HG02970 (cell line): ENCODE data around the gene CDV3.

Experiments used
- ATAC-seq: cut with Tn5 transposase; IDR thresholded peaks from one replicate; pipeline ENCODE4 v1.9.1; 2021; ENCODE audit warnings: mild to moderate bottlenecking, moderate library complexity, moderate number of reproducible peaks; ENCODE audit not compliant: unreplicated experiment, low FRiP score

The CDV3 gene

GRCh38 chr3:133563816-133564215 is 9.7 kb upstream of the CDV3 start:
- no peak for ATAC-seq

- no peak for ATAC-seq
These were observed 5.0 kb upstream of the CDV3 start for GRCh38 chr3:133568294-133569014.

DNA sequence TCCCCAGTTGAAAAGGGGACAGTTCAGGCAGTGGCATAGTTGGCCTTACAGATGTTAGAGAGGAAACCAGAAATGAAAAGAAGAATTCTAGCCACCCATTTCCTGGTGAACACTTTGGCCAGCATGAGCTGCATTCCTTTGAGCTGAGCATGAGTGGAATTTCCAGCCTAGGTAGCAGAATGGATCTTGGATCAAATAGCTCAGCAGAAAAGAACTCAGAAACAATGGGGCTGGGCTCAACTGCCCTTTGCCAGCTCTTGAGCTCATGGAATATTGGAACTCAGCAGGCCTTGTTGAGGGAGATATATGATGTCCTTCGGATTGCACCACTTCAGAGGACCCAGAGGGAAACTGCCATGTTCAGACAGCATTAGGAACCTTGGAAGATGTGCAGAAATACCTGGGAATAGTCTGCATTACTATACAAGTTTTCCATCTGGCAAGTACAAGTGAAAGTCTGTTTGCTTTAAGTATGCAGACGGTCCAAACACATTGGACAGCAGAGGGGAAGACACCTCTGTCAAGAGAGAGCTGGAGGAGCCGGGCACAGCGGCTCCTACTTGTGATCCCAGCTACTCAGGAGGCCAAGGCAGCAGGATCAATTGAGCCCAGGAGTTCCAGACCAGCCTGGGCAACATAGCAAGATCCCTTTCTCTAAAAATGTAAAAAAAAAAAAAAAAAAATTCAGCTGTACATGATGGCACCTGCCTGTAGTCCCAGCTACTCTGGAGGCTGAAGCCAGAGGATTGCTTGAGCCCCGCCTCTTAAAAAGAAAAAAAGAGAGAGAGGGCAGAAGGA is 3.1 kb upstream of the CDV3 start:
- no peak for ATAC-seq

- ATAC-seq, result no peak
These were observed 2.6 kb upstream of the CDV3 start for GRCh38 chr3:133570937-133571320.

- ATAC-seq, result no peak
These were observed 1.1 kb upstream of the CDV3 start for GRCh38 chr3:133572158-133573053.

- ATAC-seq, result peak; percentile 78
These were observed 345 bp upstream of the CDV3 start for GRCh38 chr3:133573054-133573628.

- peak; percentile 31 for ATAC-seq
These were observed 885 bp downstream of the CDV3 start for GRCh38 chr3:133574260-133574881.

GRCh38 chr3:133575086-133575485 is 1.6 kb downstream of the CDV3 start:
- ATAC-seq, result no peak

DNA sequence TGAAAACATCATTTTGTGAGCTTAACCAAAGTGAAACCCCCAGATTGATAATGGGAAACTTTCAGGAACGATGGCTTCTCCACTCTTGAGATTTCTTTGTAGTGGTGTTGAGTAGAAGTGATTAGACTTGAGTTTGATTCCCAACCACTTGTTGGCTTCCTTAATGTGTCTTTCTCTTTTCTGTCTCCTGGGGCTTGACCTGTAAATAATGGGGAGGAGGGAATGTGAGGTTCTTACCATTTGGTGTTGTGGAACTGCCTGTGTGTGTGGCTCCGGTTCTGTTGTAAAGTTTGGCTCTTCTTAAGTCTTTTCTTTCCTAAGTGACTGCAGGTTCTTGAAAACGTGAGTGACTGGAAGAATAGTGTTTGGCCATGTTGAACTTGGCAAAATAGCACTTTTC is 2.7 kb downstream of the CDV3 start:
- ATAC-seq, result no peak

DNA sequence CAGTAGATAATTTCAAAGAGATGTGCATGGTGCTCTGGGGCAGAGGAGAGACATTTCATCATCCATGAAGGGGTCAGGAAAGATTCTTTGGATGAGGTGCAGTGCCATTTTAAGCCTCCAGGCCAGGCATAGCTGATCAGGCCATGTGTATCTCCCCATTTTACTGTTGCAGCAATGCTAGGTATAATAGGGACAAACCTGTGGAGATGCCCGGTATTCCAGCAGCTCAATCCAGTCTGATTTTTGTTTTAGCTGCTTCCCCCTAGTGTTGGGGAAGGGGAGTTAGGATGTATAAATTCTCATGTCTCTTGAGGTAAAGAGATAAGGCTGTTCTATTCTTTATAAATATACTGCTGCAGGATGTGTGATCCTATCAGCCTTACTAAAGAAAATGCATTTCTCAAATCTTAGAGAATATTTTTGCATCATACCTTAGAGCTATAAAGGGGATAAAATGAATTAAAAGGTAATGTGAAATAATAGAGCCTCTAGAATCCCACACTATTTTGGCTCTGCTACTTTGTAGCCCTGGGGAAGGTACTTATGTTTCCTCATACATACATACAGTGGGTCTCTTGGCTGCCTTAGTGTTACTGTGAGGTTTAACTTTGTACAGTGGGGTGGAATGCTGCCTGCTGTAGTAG is 5.2 kb downstream of the CDV3 start:
- ATAC-seq, result no peak

GRCh38 chr3:133583396-133583795 is 9.9 kb downstream of the CDV3 start:
- ATAC-seq, result no peak

DNA sequence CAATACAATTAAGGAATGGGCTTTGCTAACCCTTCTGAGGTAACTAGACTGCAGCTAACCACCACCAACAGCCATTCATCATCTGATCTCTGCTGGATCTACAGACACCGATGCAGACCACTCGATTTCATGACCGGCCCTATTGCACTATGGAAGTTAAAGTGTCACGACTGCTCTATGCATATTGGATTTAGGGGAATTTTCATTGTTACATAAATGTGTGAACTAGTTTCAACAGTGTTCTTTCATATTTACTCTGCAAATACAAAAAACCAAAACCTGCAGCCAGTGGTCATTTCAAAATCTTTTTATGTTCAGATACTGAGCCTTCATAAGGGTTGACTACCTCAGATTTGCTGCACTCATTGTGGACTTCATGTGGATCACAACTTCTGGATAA is 14.5 kb downstream of the CDV3 start:
- no peak for ATAC-seq

DNA sequence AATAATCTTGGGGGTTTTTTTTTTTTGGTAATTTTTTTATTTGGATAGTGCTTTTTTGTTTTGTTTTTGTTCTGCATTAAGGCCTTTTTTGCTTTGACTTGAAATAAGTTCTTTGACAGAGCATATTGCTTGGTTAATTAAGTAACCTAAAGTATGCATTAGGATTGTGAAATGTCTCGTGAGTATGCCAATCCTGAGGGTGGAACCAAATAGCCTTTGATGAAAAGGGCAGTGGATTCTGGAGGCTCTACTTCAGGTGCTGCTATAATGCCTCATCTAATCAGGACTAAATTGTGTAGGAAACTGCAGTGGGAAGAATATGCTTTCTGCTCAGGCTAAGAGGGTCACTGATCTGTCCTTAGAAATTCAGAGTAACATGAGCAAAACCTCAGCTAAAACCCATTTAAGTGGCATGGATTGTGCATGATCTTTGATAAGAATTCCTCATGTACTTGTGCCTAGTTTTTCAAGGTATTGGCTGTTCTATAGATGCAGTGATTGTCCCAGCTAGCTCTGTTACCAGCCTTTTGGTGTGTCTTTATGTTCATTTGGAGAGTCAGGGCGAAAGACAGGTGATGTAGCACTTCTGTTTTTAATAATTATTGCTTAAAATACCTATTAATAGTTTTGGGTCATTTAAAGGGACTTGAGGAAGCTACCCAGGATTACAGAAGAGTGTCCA is 15.4 kb downstream of the CDV3 start:
- no peak for ATAC-seq

- no peak for ATAC-seq
These were observed 16.0 kb downstream of the CDV3 start for GRCh38 chr3:133589503-133589902.

GRCh38 chr3:133591271-133591742 is 17.8 kb downstream of the CDV3 start:
- no peak for ATAC-seq

- no peak for ATAC-seq
These were observed 19.4 kb downstream of the CDV3 start for GRCh38 chr3:133592843-133593242.

GRCh38 chr3:133593243-133593642 is 19.8 kb downstream of the CDV3 start:
- no peak for ATAC-seq

- no peak for ATAC-seq
These were observed 21.9 kb downstream of the CDV3 start for GRCh38 chr3:133595341-133595740.

GRCh38 chr3:133598405-133598804 is 24.9 kb downstream of the CDV3 start:
- ATAC-seq, result no peak
